DND-41 (cell line): ENCODE data around the gene FCN1.

Source experiments
- ATAC-seq: fragments of 200-7000 bp; cut with Tn5 transposase; 3 replicates; pipeline ENCODE4 v1.9.1; 2021; ENCODE audit warnings: low read depth; ENCODE audit not compliant: insufficient read depth
- DNase-seq: peaks from one replicate; pipeline ENCODE4 v3.0.0-alpha.2; 2020
- H2AFZ ChIP-seq: 2 replicates; pipeline ENCODE4 v1.6.0; 2012; ENCODE audit warnings: low read depth, low read length
- H3K27ac ChIP-seq: 2 replicates; pipeline ENCODE4 v1.5.1; 2012; ENCODE audit warnings: low read length, inconsistent platforms
- H3K27me3 ChIP-seq: fragments of 200-600 bp; sonication (generic); 2 replicates; pipeline ENCODE4 v1.6.0; 2012; ENCODE audit warnings: low read length, mild to moderate bottlenecking, inconsistent platforms; ENCODE audit not compliant: insufficient read depth, poor library complexity
- H3K36me3 ChIP-seq: 2 replicates; pipeline ENCODE4 v1.5.1; 2012; ENCODE audit warnings: low read length, inconsistent platforms; ENCODE audit not compliant: insufficient read depth
- H3K4me1 ChIP-seq: 2 replicates; pipeline ENCODE4 v1.5.1; 2012; ENCODE audit warnings: mild to moderate bottlenecking, low read length; ENCODE audit not compliant: insufficient read depth
- H3K4me2 ChIP-seq: 2 replicates; pipeline ENCODE4 v1.6.0; 2012; ENCODE audit warnings: mild to moderate bottlenecking, moderate library complexity, low read length, inconsistent platforms; ENCODE audit not compliant: insufficient read depth
- H3K4me3 ChIP-seq, 2 experiments: fragments of 200-600 bp in 1 of 2; shearing (Covaris generic) in 1 of 2; 2 replicates each; pipeline ENCODE4 v1.5.1; 2012 to 2016; ENCODE audit warnings: inconsistent platforms in 2 of 2, low read length in 2 of 2, mild to moderate bottlenecking in 2 of 2, low read depth in 1 of 2, moderate library complexity in 1 of 2
- H3K79me2 ChIP-seq: 2 replicates; pipeline ENCODE4 v1.6.0; 2012; ENCODE audit warnings: low read length, inconsistent platforms; ENCODE audit not compliant: insufficient read depth
- H3K9ac ChIP-seq: 2 replicates; pipeline ENCODE4 v1.6.0; 2012; ENCODE audit warnings: low read depth, mild to moderate bottlenecking, inconsistent platforms, low read length, moderate library complexity
- H3K9me3 ChIP-seq: 2 replicates; pipeline ENCODE4 v1.5.1; 2012; ENCODE audit warnings: low read length, moderate library complexity, mild to moderate bottlenecking, inconsistent platforms; ENCODE audit not compliant: insufficient read depth, severe bottlenecking
- H4K20me1 ChIP-seq: 2 replicates; pipeline ENCODE4 v1.6.0; 2012; ENCODE audit warnings: low read length; ENCODE audit not compliant: insufficient read depth
- CTCF ChIP-seq: IDR thresholded peaks from 2 replicates; pipeline ENCODE4 v1.5.1; 2012; ENCODE audit warnings: borderline replicate concordance, low read length, moderate library complexity, mild to moderate bottlenecking; ENCODE audit not compliant: poor library complexity, severe bottlenecking; ENCODE audit errors: extremely low read depth
- EZH2 ChIP-seq: IDR thresholded peaks from 3 replicates; pipeline ENCODE4 v1.6.1; 2012; ENCODE audit warnings: borderline replicate concordance, low read depth, mild to moderate bottlenecking, moderate library complexity, low read length, inconsistent platforms; ENCODE audit not compliant: severe bottlenecking

Gene FCN1

DNA sequence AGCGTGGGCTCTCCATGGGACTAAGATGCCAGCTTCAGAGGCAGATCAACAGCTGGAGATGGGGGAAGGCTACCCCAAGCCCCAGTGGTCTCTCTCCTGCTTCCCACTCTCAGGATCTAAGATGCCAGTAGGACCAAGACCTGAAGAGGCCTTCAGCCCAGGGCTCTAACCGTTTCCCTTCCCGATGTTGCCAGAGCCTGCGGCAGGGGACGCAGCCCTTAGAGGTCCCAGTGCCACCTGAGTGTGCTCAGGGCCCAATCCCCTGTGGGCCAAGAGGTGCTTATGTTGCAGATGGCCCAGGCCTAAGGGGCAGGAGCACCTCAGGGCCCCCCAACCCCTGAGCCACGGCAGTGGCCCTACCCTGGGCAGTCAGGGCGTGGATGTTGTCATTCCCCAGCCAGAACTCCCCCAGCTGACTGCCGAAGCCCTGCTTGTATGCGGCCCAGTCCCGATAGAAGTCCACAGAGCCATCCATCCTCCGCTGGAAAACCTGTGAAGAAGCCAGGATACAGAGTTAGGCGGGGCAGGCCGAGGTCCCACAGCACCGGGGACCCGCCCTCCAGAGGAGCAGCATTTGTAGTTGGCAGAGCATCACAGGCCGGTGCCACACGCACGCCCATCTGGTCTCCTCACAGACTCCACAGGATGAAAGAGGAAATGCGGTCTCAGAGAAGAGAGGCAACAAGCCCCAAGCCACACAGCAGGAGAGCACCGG, 5.4 kb downstream of the FCN1 start:
- no peaks in the 10 kb centered on the region for H3K27me3 ChIP-seq
- ATAC-seq (no peak), DNase-seq (no peak)
- H3K9me3 ChIP-seq, result no peaks in the 10 kb centered on the region
- H3K4me2 ChIP-seq, result no peak overlapping the region
- TF ChIP-seq EZH2 (no peak), CTCF (no peak)
- H3K9ac ChIP-seq, result no peak overlapping the region
- no peaks in the 10 kb centered on the region for H4K20me1 ChIP-seq
- H3K27ac ChIP-seq, result no peak overlapping the region
- H2AFZ ChIP-seq, result no peak overlapping the region
- H3K4me3 ChIP-seq, result no peak overlapping the region
- H3K36me3 ChIP-seq, result no peaks in the 10 kb centered on the region
- no peaks in the 10 kb centered on the region for H3K79me2 ChIP-seq
- H3K4me1 ChIP-seq, result no peaks in the 10 kb centered on the region

GRCh38 chr9:134909511-134910481, 7.9 kb downstream of the FCN1 start:
- no peak for ATAC-seq
- no peak overlapping the region for H3K4me3 ChIP-seq
- no peak for DNase-seq
- H3K79me2 ChIP-seq, result no peaks in the 10 kb centered on the region
- no peak for TF ChIP-seq CTCF
- TF ChIP-seq EZH2, result no peak
- no peaks in the 10 kb centered on the region for H3K36me3 ChIP-seq
- no peaks in the 10 kb centered on the region for H3K4me1 ChIP-seq
- H4K20me1 ChIP-seq, result no peaks in the 10 kb centered on the region
- no peak overlapping the region for H3K9ac ChIP-seq
- H3K27ac ChIP-seq, result no peak overlapping the region
- H3K27me3 ChIP-seq, result no peaks in the 10 kb centered on the region
- H3K9me3 ChIP-seq, result no peaks in the 10 kb centered on the region
- H2AFZ ChIP-seq, result no peak overlapping the region
- no peak overlapping the region for H3K4me2 ChIP-seq

- TF ChIP-seq EZH2 (no peak), CTCF (no peak)
- no peaks in the 10 kb centered on the region for H3K79me2 ChIP-seq
- no peaks in the 10 kb centered on the region for H3K27me3 ChIP-seq
- no peak overlapping the region for H3K27ac ChIP-seq
- H3K4me3 ChIP-seq, result no peak overlapping the region
- H2AFZ ChIP-seq, result no peak overlapping the region
- H3K9ac ChIP-seq, result no peak overlapping the region
- DNase-seq (no peak), ATAC-seq (no peak)
- no peaks in the 10 kb centered on the region for H3K9me3 ChIP-seq
- H3K4me1 ChIP-seq, result no peaks in the 10 kb centered on the region
- H3K4me2 ChIP-seq, result no peak overlapping the region
- H4K20me1 ChIP-seq, result no peaks in the 10 kb centered on the region
- no peaks in the 10 kb centered on the region for H3K36me3 ChIP-seq
Observed at GRCh38 chr9:134908524-134909309, 9.0 kb downstream of the FCN1 start.
